ENCODE results near the gene ANKZF1.
"Not testable (repeated sequence)": the region's sequence is repeated elsewhere in the genome, so short reads cannot be mapped to it uniquely, and the experiment has no call there.

Gene ANKZF1

DNA sequence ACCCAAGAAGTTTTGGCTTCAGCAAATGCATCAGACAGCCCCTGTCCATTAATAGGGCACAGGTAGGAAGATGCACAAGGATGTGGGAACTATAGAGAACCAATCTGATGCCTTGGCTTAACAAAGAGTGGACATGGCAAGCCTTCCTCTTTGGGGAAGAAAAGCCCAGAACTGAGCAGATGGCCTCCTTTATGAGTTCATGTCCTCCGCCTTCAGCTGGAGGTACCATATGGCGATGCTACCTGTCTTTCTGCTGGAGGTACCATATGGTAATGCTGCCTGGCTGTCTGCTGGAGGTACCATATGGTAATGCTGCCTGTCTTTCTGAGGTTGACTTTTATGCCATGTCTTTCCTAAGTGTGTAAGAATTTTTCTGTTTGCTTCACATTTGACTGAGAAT lies 45.5 kb upstream of the ANKZF1 start:
- in situ Hi-C loops (cut with MboI; ENCODE audit: low pct_unique_long_range_greater_than_20kb, low sequenced_read_pairs, unreplicated experiment): no loop called here
- TF ChIP-seq, protein P1, sequence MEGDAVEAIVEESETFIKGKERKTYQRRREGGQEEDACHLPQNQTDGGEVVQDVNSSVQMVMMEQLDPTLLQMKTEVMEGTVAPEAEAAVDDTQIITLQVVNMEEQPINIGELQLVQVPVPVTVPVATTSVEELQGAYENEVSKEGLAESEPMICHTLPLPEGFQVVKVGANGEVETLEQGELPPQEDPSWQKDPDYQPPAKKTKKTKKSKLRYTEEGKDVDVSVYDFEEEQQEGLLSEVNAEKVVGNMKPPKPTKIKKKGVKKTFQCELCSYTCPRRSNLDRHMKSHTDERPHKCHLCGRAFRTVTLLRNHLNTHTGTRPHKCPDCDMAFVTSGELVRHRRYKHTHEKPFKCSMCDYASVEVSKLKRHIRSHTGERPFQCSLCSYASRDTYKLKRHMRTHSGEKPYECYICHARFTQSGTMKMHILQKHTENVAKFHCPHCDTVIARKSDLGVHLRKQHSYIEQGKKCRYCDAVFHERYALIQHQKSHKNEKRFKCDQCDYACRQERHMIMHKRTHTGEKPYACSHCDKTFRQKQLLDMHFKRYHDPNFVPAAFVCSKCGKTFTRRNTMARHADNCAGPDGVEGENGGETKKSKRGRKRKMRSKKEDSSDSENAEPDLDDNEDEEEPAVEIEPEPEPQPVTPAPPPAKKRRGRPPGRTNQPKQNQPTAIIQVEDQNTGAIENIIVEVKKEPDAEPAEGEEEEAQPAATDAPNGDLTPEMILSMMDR (IDR thresholded peaks at IDR 0.05; ENCODE audit: extremely low read depth, insufficient read depth, missing control alignments): no peak
- no peak for DNase-seq (ENCODE audit: low spot score)

DNA sequence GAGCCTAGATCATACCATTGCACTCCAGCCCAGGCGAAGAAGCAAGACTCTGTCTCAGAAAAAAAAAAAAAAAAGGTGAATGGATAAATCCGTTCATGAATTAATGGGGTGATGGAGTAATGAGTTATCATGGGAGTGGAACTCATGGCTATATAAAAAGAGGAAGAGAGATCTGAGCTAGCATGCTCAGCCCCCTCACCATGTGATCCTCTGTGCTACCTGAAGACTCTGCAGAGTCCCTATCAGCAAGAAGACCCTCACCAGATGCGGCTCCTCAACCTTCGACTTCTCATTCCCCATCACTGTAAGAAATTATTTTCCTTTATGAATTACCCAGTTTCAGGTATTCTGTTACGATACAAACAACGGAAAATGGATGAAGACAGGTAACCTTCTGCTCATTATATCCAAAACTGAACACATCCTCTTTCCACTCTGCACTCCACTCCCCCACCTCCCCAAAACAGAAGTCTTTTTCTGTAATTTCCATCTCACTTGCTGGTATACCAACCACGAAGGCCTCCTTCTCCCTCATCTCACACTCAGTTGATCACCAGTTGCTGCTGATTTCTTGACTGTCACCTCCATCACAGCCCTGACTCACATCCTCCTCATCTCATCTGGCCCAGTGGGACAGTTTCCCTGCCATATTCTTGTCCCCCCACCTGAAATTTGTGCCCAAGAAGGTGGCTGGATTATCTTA lies 42.7 kb upstream of the ANKZF1 start:
- in situ Hi-C loops (cut with MboI; ENCODE audit: low pct_unique_long_range_greater_than_20kb, low sequenced_read_pairs, unreplicated experiment): no loop called here
- TF ChIP-seq, protein P1 (IDR thresholded peaks at IDR 0.05; ENCODE audit: extremely low read depth, insufficient read depth, missing control alignments): no peak
- no peak for DNase-seq (ENCODE audit: low spot score)

DNA sequence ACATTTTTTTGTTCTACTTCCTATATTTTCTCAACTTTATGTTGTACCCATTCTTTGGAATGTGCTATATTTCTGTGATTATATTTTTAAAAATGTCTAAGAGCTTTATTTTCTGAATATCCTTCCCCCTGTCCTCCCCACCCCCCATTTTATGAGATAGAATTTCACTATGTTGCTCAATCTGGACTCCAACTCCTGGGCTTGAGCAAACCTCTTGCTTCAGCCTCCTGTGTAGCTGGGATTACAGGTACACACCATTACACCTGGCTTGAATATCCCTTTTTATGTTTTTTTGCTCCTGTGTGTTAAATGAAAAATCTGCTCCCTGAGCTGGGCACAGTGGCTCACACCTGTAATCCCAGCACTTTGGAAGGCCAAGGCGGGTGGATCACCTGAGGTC lies 32.2 kb upstream of the ANKZF1 start:
- in situ Hi-C loops (cut with MboI; ENCODE audit: low pct_unique_long_range_greater_than_20kb, low sequenced_read_pairs, unreplicated experiment): no loop called here
- no peak for DNase-seq (ENCODE audit: low spot score)
- TF ChIP-seq, protein P1 (IDR thresholded peaks at IDR 0.05; ENCODE audit: extremely low read depth, insufficient read depth, missing control alignments): no peak

DNA sequence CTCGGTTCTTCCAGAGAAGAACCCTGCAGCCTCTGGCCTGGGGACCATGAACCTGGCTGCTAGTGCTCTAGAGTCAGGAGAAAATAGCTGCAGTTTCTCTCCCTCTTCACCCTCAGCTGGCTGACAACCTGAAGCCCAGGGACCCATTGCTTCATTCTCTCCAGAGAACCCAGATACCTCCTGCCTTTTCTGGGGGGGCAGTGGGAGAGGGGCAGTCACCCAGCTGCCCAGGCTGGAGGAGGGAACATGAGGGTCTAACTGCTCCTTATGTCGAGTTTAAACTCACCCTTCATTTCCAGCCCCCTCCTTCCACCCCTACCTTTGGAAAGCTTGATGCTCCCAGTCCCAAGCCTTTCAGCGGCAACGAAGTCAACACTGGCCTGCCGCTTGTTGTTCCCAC lies 30.6 kb upstream of the ANKZF1 start:
- in situ Hi-C loops (cut with MboI; ENCODE audit: low pct_unique_long_range_greater_than_20kb, low sequenced_read_pairs, unreplicated experiment): no loop called here
- DNase-seq (ENCODE audit: low spot score): no peak
- TF ChIP-seq, protein P1 (IDR thresholded peaks at IDR 0.05; ENCODE audit: extremely low read depth, insufficient read depth, missing control alignments): no peak

DNA sequence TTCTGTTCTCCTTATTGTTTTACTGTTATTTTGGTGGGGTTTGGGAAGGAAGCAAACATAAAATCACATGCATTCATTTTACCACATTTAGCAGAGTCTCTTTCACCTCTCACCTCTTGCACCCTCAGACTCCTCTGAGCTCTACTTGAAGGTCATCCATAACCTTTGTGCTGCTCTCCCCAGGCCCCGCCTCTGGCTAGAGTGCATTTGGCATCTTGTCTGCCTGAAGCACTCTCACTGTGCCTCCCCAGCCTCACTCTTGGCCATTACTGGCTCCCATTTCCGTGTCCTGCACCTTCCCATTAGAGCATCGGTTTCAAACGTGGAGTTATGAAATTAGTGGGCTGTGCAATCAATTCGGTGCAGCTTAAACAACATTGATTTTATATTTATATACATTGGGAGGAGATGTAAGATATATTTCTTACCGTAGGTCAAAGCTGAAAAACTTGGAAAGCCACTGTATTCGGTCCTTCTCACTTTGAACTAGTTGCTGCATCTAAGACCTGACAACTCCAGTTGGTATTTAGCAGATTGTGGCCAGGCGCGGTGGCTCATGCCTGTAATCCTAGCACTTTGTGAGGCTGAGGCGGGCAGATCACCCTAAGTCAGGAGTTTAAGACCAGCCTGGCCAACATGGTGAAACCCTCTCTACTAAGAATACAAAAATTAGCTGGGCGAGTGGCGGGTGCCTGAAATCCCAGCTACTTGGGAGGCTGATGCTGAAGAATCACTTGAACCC lies 30.0 kb upstream of the ANKZF1 start:
- DNase-seq (ENCODE audit: low spot score): no peak
- TF ChIP-seq, protein P1 (IDR thresholded peaks at IDR 0.05; ENCODE audit: extremely low read depth, insufficient read depth, missing control alignments): no peak
- in situ Hi-C loops (cut with MboI; ENCODE audit: low pct_unique_long_range_greater_than_20kb, low sequenced_read_pairs, unreplicated experiment): no loop called here

DNA sequence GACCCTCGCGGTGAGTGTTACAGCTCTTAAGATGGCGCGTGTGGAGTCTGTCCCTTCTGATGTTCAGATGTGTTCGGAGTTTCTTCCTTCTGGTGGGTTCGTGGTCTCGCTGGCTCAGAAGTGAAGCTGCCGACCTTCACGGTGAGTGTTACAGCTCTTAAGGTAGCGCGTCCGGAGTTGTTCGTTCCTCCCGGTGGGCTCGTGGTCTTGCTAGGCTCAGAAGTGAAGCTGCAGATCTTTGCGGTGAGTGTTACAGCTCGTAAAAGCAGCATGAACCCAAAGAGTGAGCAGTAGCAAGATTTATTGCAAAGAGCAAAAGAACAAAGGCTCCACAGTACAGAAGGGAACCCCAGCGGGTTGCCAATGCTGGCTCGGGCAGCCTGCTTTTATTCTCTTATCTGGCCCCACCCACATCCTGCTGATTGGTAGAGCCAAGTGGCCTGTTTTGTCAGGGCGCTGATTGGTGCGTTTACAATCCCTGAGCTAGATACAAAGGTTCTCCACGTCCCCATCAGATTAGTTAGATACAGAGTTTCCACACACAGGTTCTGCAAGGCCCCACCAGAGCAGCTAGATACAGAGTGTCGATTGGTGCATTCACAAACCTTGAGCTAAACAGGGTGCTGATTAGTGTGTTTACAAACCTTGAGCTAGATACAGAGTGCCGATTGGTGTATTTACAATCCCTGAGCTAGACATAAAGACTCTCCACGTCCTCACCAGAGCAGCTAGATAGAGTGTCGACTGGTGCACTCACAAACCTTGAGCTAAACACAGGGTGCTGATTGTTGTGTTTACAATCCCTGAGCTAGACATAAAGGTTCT lies 28.9 kb upstream of the ANKZF1 start:
- DNase-seq (ENCODE audit: low spot score); in situ Hi-C loops (cut with MboI; ENCODE audit: low pct_unique_long_range_greater_than_20kb, low sequenced_read_pairs, unreplicated experiment): not testable (repeated sequence)

DNA sequence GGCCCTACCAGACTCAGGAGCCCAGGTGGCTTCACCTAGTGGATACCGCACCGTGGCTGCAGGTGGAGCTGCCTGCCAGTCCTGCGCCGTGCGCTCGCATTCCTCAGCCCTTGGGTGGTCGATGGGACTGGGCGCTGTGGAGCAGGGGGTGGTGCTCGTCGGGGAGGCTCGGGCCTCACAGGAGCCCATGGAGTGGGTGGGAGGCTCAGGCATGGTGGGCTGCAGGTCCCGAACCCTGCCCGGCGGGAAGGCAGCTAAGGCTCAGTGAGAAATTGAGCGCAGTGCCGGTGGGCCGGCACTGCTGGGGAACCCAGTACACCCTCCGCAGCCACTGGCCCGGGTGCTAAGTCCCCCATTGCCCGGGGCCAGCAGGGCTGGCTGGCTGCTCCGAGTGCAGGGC lies 28.3 kb upstream of the ANKZF1 start:
- in situ Hi-C loops (cut with MboI; ENCODE audit: low pct_unique_long_range_greater_than_20kb, low sequenced_read_pairs, unreplicated experiment); DNase-seq (ENCODE audit: low spot score): not testable (repeated sequence)

All from GM13977 (cell line).